Stimulated activated CD4-positive, alpha-beta T cell treated with anti-CD3 and anti-CD28 coated beads, Interleukin-12 subunit alpha, Interleukin-12 subunit beta, amount 100 ng/mL, for 48 hours (primary cell): Measurements from ENCODE around the gene LRRFIP2.

Experiments used
- DNase-seq, 3 donors: peaks; one replicate each; pipeline ENCODE4 v3.0.0-alpha.2; 2020; ENCODE audit warnings: low read depth in 2 of 3, low spot score in 1 of 3

LRRFIP2 gene

GRCh38 chr3:37190667-37191066, 16.3 kb upstream of the LRRFIP2 start:
- DNase-seq = no peak

- no peak for DNase-seq
Observed at GRCh38 chr3:37189109-37189508, 14.7 kb upstream of the LRRFIP2 start.

GRCh38 chr3:37183976-37184375, 9.6 kb upstream of the LRRFIP2 start:
- no peak for DNase-seq

GRCh38 chr3:37183375-37183831, 9.0 kb upstream of the LRRFIP2 start:
- no peak for DNase-seq

- no peak for DNase-seq
Observed at GRCh38 chr3:37182816-37183215, 8.4 kb upstream of the LRRFIP2 start.

GRCh38 chr3:37181756-37182155, 7.4 kb upstream of the LRRFIP2 start:
- DNase-seq = no peak

GRCh38 chr3:37179144-37179967, 5.0 kb upstream of the LRRFIP2 start:
- DNase-seq = no peak

- no peak for DNase-seq
Observed at GRCh38 chr3:37173806-37174205, 576 bp downstream of the LRRFIP2 start.

- no peak for DNase-seq
Observed at GRCh38 chr3:37171144-37171543, 3.2 kb downstream of the LRRFIP2 start.

- DNase-seq = no peak
Observed at GRCh38 chr3:37170513-37170912, 3.9 kb downstream of the LRRFIP2 start.

GRCh38 chr3:37170060-37170459, 4.3 kb downstream of the LRRFIP2 start:
- no peak for DNase-seq

GRCh38 chr3:37168896-37169295, 5.5 kb downstream of the LRRFIP2 start:
- no peak for DNase-seq

- peak; percentile 31 to 43 (median 37) for DNase-seq
Observed at GRCh38 chr3:37163262-37164015, 10.9 kb downstream of the LRRFIP2 start.

- no peak for DNase-seq
Observed at GRCh38 chr3:37162501-37163245, 11.7 kb downstream of the LRRFIP2 start.

GRCh38 chr3:37161351-37161750, 13.0 kb downstream of the LRRFIP2 start:
- no peak for DNase-seq

GRCh38 chr3:37155782-37156181, 18.6 kb downstream of the LRRFIP2 start:
- DNase-seq = no peak

- no peak for DNase-seq
Observed at GRCh38 chr3:37154668-37155314, 19.6 kb downstream of the LRRFIP2 start.

GRCh38 chr3:37150621-37151020, 23.8 kb downstream of the LRRFIP2 start:
- DNase-seq = no peak

GRCh38 chr3:37149257-37149656, 25.1 kb downstream of the LRRFIP2 start:
- DNase-seq = no peak

GRCh38 chr3:37148208-37148607, 26.2 kb downstream of the LRRFIP2 start:
- DNase-seq = no peak

- DNase-seq = no peak
Observed at GRCh38 chr3:37147666-37148065, 26.7 kb downstream of the LRRFIP2 start.
